Measurements from ENCODE around the gene ATG4B.

The ATG4B gene

GRCh38 chr2:241655516-241656189, 18.2 kb downstream of the ATG4B start:
- Histone ChIP-seq H3K9me2 (ENCODE audit: low read depth, low read length) (no peaks in the 10 kb centered on the region), H3K79me2 (ENCODE audit: insufficient read depth, low read length) (no peaks in the 10 kb centered on the region), H3K4me2 (ENCODE audit: low read length) (no peak overlapping the region), H3K36me3 (ENCODE audit: insufficient read depth, low read length) (peaks cover 81% of the 10 kb centered on the region), H2AFZ (ENCODE audit: low read length) (no peak overlapping the region), H4K20me1 (ENCODE audit: insufficient read depth, low read length) (no peaks in the 10 kb centered on the region), H3K9me3 (ENCODE audit: low read length) (no peaks in the 10 kb centered on the region), H3F3A (ENCODE audit: insufficient read depth, low read length) (no peaks in the 10 kb centered on the region), H3K9ac (ENCODE audit: low read length) (no peak overlapping the region), H3K27ac (ENCODE audit: low read depth, low read length, poor library complexity, severe bottlenecking) (no peak overlapping the region), H3K4me1 (ENCODE audit: insufficient read depth, low read length, severe bottlenecking) (no peaks in the 10 kb centered on the region), H3K4me3 (ENCODE audit: low read depth, low read length, poor library complexity, severe bottlenecking) (no peak overlapping the region), H3K27me3 (ENCODE audit: insufficient read depth, low read length) (no peaks in the 10 kb centered on the region)
- TF ChIP-seq EZH2 (IDR thresholded peaks at IDR 0.05; ENCODE audit: borderline replicate concordance, low read length): no peak
- no peak for TF ChIP-seq CTCF (IDR thresholded peaks at IDR 0.05; ENCODE audit: low read length)

GRCh38 chr2:241656190-241656741, 18.8 kb downstream of the ATG4B start:
- H3K36me3 ChIP-seq (ENCODE audit: insufficient read depth, low read length): peaks cover 80% of the 10 kb centered on the region
- H3K27me3 ChIP-seq (ENCODE audit: insufficient read depth, low read length): no peaks in the 10 kb centered on the region
- H3K4me3 ChIP-seq (ENCODE audit: low read depth, low read length, poor library complexity, severe bottlenecking): no peak overlapping the region
- no peaks in the 10 kb centered on the region for H3F3A ChIP-seq (ENCODE audit: insufficient read depth, low read length)
- no peak overlapping the region for H3K4me2 ChIP-seq (ENCODE audit: low read length)
- H2AFZ ChIP-seq (ENCODE audit: low read length): no peak overlapping the region
- H3K9me2 ChIP-seq (ENCODE audit: low read depth, low read length): no peaks in the 10 kb centered on the region
- no peak for TF ChIP-seq CTCF (IDR thresholded peaks at IDR 0.05; ENCODE audit: low read length)
- TF ChIP-seq EZH2 (IDR thresholded peaks at IDR 0.05; ENCODE audit: borderline replicate concordance, low read length): no peak
- no peak overlapping the region for H3K27ac ChIP-seq (ENCODE audit: low read depth, low read length, poor library complexity, severe bottlenecking)
- no peak overlapping the region for H3K9ac ChIP-seq (ENCODE audit: low read length)
- no peaks in the 10 kb centered on the region for H4K20me1 ChIP-seq (ENCODE audit: insufficient read depth, low read length)
- H3K4me1 ChIP-seq (ENCODE audit: insufficient read depth, low read length, severe bottlenecking): no peaks in the 10 kb centered on the region
- H3K9me3 ChIP-seq (ENCODE audit: low read length): no peaks in the 10 kb centered on the region
- H3K79me2 ChIP-seq (ENCODE audit: insufficient read depth, low read length): no peaks in the 10 kb centered on the region

GRCh38 chr2:241657786-241658254, 20.3 kb downstream of the ATG4B start:
- Histone ChIP-seq H3K4me2 (ENCODE audit: low read length) (no peak overlapping the region), H3K27me3 (ENCODE audit: insufficient read depth, low read length) (no peaks in the 10 kb centered on the region), H4K20me1 (ENCODE audit: insufficient read depth, low read length) (no peaks in the 10 kb centered on the region), H3K36me3 (ENCODE audit: insufficient read depth, low read length) (peaks cover 82% of the 10 kb centered on the region), H3K4me3 (ENCODE audit: low read depth, low read length, poor library complexity, severe bottlenecking) (no peak overlapping the region), H3K4me1 (ENCODE audit: insufficient read depth, low read length, severe bottlenecking) (no peaks in the 10 kb centered on the region), H3K9me3 (ENCODE audit: low read length) (no peaks in the 10 kb centered on the region), H2AFZ (ENCODE audit: low read length) (no peak overlapping the region), H3K9ac (ENCODE audit: low read length) (no peak overlapping the region), H3K79me2 (ENCODE audit: insufficient read depth, low read length) (no peaks in the 10 kb centered on the region), H3K27ac (ENCODE audit: low read depth, low read length, poor library complexity, severe bottlenecking) (no peak overlapping the region), H3F3A (ENCODE audit: insufficient read depth, low read length) (no peaks in the 10 kb centered on the region), H3K9me2 (ENCODE audit: low read depth, low read length) (no peaks in the 10 kb centered on the region)
- TF ChIP-seq EZH2 (IDR thresholded peaks at IDR 0.05; ENCODE audit: borderline replicate concordance, low read length): no peak
- TF ChIP-seq CTCF (IDR thresholded peaks at IDR 0.05; ENCODE audit: low read length): no peak
